ENCODE measurements around the gene DERA.

GRCh38 chr12:16076970-16077522 lies 165.9 kb downstream of the DERA start:
- TF ChIP-seq CTCF (IDR thresholded peaks at IDR 0.05; ENCODE audit: borderline replicate concordance, extremely low read depth, low read length, poor library complexity, severe bottlenecking) (no peak), EZH2 (IDR thresholded peaks at IDR 0.05; ENCODE audit: borderline replicate concordance, low read depth, low read length, severe bottlenecking) (no peak)

All from DND-41 (cell line).